ENCODE measurements around the gene SMIM41.

The SMIM41 gene

DNA sequence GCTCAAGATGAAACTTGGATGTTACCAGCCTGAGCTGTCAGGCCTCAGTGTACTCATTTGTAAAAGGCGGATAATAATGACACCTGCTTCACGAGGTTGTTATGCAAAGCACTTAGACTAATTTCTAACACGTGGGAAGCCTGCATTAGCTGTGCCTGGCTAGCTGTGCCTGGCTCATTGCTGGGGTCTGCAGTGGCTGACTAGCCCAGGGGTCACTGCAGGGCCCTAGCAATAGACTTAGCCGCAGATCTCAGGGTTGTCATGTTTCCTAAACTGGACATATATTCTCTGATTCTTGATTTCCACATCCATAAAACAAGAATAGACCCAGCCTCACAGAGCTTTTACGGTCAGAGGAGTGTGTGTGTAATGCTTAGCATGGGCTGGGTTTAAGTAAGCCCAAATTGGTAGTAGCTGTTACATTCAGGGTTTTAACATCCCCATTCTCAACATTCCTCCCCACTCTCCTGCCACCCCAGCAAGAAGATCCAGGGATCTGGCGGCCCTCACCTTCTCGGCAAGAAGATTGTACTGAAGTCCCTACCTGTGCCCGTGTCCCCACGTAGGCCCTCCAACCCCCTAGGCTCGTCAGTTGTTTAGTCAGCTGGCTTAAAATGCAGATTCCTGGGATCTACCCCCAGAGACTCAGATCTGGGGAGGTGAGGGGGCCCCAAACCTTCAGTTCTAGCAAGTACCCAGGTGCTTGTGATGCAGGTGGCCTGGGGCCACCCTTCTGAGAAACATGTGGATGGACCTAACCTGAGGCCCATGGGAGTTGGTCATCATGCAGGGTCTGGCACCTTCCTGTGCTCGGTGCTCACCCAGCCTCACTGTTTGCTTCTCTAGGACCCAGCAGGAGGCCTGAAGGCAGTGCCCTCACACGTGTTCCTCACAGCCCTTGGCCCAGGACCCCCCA, 19.7 kb upstream of the SMIM41 start:
- DNase-seq (ENCODE audit: low read depth): no peak
- TF ChIP-seq, protein P1, sequence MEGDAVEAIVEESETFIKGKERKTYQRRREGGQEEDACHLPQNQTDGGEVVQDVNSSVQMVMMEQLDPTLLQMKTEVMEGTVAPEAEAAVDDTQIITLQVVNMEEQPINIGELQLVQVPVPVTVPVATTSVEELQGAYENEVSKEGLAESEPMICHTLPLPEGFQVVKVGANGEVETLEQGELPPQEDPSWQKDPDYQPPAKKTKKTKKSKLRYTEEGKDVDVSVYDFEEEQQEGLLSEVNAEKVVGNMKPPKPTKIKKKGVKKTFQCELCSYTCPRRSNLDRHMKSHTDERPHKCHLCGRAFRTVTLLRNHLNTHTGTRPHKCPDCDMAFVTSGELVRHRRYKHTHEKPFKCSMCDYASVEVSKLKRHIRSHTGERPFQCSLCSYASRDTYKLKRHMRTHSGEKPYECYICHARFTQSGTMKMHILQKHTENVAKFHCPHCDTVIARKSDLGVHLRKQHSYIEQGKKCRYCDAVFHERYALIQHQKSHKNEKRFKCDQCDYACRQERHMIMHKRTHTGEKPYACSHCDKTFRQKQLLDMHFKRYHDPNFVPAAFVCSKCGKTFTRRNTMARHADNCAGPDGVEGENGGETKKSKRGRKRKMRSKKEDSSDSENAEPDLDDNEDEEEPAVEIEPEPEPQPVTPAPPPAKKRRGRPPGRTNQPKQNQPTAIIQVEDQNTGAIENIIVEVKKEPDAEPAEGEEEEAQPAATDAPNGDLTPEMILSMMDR (conservative IDR thresholded peaks at IDR 0.05; ENCODE audit: low read depth, low read length): no peak
- no peak overlapping the region for H3K4me3 ChIP-seq (ENCODE audit: low read length)

DNA sequence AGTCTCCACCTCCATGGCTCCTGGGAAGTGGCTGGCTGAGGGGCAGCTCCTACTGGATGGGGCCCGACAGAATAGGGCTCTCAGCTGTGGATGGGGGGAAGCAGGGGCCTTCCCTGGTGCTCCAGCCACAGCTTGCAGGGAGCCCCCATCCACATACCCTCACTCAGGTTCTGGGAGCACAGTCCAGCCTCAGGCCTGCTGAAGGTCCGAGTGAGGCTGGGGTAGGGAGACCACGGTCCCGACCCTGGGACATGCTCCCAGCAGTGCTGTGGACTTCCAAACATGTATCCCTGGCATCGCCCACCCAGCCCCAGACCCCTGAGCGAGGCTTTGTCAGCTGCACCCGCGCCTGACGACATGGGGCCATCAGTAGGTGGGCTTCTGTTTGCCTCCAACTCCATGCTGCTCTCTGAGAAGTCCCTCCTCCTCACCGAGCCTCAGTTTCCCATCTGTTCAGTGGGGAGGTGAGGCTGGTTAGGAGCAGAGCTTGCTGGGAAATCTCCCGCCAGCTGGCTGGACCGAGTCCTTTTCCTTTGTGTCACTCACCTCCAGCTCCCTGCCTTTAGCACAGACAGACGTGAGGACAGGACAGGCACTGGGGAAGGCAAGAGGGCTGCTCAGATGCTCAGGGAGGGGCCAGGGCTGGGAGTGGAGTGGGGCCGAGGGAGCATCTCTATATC, 18.9 kb upstream of the SMIM41 start:
- H3K4me3 ChIP-seq (ENCODE audit: low read length): no peak overlapping the region
- DNase-seq (ENCODE audit: low read depth): no peak
- TF ChIP-seq, protein P1 (conservative IDR thresholded peaks at IDR 0.05; ENCODE audit: low read depth, low read length): no peak

DNA sequence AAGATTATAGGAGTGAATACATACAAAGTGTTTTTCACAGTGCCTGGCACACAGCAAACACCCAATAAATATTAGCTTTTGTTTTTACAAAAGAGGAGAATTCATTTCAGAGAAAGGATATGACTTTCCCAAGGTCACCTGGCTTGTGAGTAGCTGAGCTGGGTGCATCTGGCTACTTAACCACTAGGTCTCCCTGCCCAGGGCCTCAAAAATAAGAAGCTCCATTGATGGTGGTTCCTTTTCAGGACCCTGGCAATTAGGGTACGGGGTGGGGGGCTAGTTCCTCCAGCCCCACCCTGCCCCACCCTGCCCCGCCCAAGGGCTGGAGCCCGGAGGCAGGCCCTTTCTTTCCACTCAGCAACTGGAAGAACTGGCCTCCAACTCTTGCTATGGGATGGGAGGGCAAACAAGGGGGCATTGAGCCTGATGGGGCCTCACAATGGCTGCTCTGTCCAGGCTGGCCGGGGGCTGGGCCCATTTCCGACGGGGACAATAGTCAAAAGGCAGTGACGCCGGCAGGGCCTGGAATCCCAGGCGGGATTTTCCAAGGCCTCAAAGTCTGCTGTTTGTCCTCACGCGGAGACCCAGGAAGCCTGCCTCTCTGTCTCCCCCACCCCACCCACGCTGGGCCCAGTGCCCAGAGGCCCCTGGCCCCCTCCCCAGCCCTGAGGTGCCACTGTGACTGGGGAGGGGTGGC, 17.9 kb upstream of the SMIM41 start:
- DNase-seq (ENCODE audit: low read depth): no peak
- TF ChIP-seq, protein P1 (conservative IDR thresholded peaks at IDR 0.05; ENCODE audit: low read depth, low read length): no peak
- H3K4me3 ChIP-seq (ENCODE audit: low read length): no peak overlapping the region

DNA sequence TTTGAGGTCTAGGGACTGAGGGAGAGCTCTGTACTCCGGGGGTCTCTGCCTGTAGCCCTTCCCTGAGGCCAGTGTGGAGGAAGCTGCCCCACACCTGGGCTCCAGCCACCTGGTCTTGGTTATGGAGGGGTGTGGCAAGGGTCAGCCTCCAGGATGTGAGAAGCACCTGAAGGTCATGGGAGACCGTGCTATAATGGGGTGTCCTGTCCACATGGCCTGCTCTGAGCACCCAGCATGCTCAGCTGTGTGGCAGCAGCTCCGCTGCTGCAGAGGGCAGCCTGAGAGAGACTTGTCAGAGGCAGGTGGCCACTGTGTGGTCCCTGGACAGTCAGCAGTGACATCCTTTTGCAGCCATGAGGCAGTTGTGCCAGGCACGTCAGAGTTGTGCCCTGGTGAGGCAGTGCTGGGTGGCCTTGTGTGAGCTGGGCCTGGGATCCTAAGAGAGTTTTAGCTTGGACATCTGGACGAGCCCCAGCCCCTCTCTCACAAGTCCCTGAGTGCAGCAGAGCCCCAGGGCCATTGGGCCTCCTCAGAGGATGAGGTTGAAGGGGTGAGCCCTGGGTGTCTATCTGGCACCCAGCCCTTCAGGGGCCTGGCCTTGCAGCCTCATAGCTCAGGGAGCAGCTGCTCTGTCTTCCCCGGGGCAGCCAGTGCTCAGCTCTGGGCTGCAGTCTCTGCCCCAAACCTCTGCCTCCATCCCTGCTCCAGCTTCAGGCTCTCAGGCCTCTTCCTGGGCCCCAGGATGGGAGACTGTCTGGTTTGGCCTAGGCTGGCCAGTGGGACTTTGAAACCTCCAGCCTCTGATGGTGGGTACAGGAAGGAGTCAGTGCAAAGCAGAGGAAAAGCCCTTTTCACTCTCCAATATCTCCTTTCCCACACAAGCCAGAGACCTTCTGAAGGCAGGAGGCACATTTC, 17.1 kb upstream of the SMIM41 start:
- no peak for DNase-seq (ENCODE audit: low read depth)
- TF ChIP-seq, protein P1 (conservative IDR thresholded peaks at IDR 0.05; ENCODE audit: low read depth, low read length): no peak
- H3K4me3 ChIP-seq (ENCODE audit: low read length): no peak overlapping the region

- H3K4me3 ChIP-seq (ENCODE audit: low read length): no peak overlapping the region
- TF ChIP-seq, protein P1 (conservative IDR thresholded peaks at IDR 0.05; ENCODE audit: low read depth, low read length): no peak
- no peak for DNase-seq (ENCODE audit: low read depth)
Measured at GRCh38 chr12:52063082-52063924, 16.2 kb upstream of the SMIM41 start.

Data from retinal pigment epithelial cell (primary cell).